CD4-positive, alpha-beta T cell treated with Interleukin-15 for 4 hours (primary cell): ENCODE data around the gene PBX1.

Source experiments
- DNase-seq: peaks from one replicate; pipeline ENCODE4 v3.0.0-alpha.2; 2020; ENCODE audit warnings: low spot score

PBX1 gene

GRCh38 chr1:164670026-164670425 is 111.0 kb downstream of the PBX1 start:
- DNase-seq, result no peak

- no peak for DNase-seq
Observed at GRCh38 chr1:164670786-164671185, 111.8 kb downstream of the PBX1 start.

- no peak for DNase-seq
Observed at GRCh38 chr1:164671323-164671965, 112.5 kb downstream of the PBX1 start.

- no peak for DNase-seq
Observed at GRCh38 chr1:164671966-164672571, 113.1 kb downstream of the PBX1 start.

- no peak for DNase-seq
Observed at GRCh38 chr1:164672588-164672987, 113.6 kb downstream of the PBX1 start.

- DNase-seq, result no peak
Observed at GRCh38 chr1:164673584-164674214, 114.7 kb downstream of the PBX1 start.

- DNase-seq, result no peak
Observed at GRCh38 chr1:164675342-164675904, 116.4 kb downstream of the PBX1 start.

- DNase-seq, result no peak
Observed at GRCh38 chr1:164678136-164678700, 119.2 kb downstream of the PBX1 start.

- DNase-seq, result no peak
Observed at GRCh38 chr1:164682570-164682969, 123.6 kb downstream of the PBX1 start.

- DNase-seq, result no peak
Observed at GRCh38 chr1:164683235-164683634, 124.3 kb downstream of the PBX1 start.

GRCh38 chr1:164685266-164686035 is 126.5 kb downstream of the PBX1 start:
- DNase-seq, result no peak

- no peak for DNase-seq
Observed at GRCh38 chr1:164687777-164688176, 128.8 kb downstream of the PBX1 start.

- DNase-seq, result no peak
Observed at GRCh38 chr1:164688791-164689190, 129.8 kb downstream of the PBX1 start.

- DNase-seq, result no peak
Observed at GRCh38 chr1:164689672-164690511, 130.9 kb downstream of the PBX1 start.

- DNase-seq, result no peak
Observed at GRCh38 chr1:164692420-164692819, 133.4 kb downstream of the PBX1 start.

- DNase-seq, result no peak
Observed at GRCh38 chr1:164693564-164694359, 134.8 kb downstream of the PBX1 start.

GRCh38 chr1:164694505-164694904 is 135.5 kb downstream of the PBX1 start:
- no peak for DNase-seq

GRCh38 chr1:164695956-164696665 is 137.1 kb downstream of the PBX1 start:
- no peak for DNase-seq

- DNase-seq, result no peak
Observed at GRCh38 chr1:164699815-164700491, 141.0 kb downstream of the PBX1 start.
